GM19239 (cell line): ENCODE measurements around the gene ITPKC.

Experiments used
- DNase-seq: peaks from one replicate; pipeline ENCODE4 v3.0.0; 2011; ENCODE audit warnings: low spot score; ENCODE audit not compliant: insufficient read length
- FAIRE-seq: peaks from 2 replicates; lab custom pipeline; 2011; peaks lifted over from hg19 to GRCh38; lab: Jason Lieb, UNC

Gene ITPKC

GRCh38 chr19:40737102-40737644 is 20.3 kb downstream of the ITPKC start:
- DNase-seq, result no peak
- no peak for FAIRE-seq

- DNase-seq, result no peak
- FAIRE-seq, result no peak
Observed at GRCh38 chr19:40739030-40739839, 22.3 kb downstream of the ITPKC start.

DNA sequence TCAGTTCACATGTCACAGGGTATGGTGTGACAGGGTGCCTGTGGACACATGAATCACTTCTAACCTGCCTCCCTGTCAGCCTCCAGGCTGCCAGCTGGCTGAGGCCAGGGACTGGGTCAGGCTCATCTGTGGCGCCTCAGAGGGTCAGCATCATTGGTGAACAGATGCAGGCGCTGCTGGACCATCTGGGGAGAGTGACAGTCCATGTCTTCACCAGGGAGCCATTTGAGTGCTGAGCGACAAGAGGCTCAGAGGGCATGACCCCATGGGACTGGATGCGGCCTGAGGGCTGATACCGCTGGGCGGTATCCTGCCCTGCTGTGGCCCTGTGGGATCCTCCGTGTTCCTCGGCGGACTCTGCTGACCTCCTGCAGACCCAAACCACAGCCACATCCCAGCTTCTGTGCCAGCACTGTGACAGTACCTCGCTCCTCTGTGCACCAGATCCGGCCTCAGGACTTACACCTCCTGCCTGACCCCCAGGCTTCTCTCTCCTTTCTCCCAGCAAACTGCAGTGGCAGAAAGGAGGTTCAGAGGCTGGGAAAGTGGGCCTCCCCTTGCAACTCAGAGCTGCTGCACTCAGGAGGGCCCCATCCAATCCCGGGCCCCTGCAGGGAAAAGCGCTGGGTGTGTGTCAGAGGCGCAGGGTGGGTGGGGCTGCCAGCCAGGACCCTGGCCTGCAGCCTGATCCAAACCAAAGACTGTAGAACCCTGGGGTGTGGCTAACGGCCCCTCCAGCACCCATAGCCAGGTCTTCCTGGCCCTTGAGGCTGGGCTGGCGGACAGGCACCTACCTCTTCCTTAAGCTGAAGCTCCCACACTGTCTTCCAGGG is 23.2 kb downstream of the ITPKC start:
- no peak for FAIRE-seq
- DNase-seq, result no peak

DNA sequence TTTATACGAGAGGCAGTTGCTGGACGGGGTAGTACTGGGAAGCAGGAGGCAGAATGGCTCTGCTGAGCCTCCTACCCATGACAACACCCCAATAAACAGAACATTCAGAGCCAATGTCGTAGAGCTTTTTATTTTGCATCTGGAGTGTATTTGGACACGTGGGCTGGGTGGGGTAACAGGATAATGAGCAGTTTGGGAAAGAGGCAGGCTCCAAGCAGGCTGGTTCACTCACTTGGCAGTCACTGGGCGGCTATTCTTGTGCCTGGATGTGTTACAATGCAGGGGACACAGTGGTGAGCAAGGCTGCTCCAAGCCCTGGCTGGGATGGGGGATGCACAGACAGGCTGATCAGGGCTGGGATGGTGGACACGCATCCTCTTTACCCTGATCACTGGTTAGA is 23.8 kb downstream of the ITPKC start:
- FAIRE-seq (no peak), DNase-seq (no peak)

- DNase-seq (no peak), FAIRE-seq (no peak)
Observed at GRCh38 chr19:40741527-40742390, 24.8 kb downstream of the ITPKC start.

GRCh38 chr19:40742477-40742876 is 25.6 kb downstream of the ITPKC start:
- no peak for DNase-seq
- no peak for FAIRE-seq

DNA sequence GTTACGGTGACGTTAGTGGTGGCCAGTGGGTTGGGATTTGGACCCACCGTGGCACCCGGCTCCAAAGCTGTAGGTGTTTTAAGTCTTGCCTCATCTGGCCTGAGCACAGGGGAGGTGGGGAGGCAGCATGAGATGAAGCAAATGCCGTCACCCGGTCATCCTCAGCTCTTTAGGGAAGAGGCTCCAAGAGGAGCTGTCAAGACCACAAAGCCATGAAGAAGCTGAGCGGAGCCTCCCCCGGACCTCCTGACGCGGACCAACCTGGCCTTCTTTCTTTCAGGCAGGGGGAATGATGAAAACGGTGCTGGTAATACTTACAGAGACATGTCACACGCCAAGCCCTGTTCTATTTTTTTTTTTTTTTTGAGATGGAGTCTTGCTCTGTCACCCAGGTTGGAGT is 26.0 kb downstream of the ITPKC start:
- no peak for FAIRE-seq
- DNase-seq, result no peak

GRCh38 chr19:40743926-40744325 is 27.0 kb downstream of the ITPKC start:
- FAIRE-seq (no peak), DNase-seq (no peak)

DNA sequence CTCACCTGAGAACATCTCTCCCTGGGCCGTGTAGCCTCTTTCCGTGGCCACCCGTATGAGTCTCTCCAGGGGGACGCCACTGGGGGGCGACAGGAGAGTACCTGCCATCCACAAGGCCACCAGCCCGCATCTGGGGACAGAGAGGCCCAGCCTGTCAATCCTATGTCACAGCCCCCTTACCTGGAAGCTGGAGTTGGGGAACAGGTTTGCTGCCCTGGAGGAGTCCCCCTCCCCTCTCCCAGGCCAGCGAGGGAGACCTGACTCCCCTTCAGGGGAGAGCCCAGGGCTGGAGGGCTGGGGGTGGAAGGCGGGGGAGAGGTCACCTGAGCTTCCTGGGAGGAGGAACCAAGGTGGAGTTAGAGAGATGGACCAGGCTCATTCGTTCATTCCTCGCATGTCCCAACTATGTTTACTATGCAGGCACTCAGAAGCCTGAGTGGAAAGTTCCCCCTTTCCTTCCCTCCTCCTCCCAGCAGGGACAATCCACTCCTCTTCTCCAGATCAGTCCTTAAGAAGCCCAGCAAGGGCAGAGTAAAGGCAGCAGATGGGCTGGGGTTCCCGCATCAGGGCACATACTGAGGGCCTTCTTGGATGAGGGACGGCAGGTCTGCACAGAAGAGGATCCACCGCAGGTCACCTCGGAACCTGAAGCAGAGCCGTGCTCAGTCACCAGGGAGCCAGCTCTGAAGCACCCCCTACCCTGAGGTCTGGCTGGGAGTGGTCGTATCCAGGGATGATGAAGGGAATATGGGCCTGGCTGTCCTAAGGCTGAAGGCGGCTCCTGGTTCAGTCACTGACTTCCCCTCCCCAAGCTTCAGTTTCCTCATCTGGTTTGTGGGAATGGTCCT is 27.9 kb downstream of the ITPKC start:
- FAIRE-seq (no peak), DNase-seq (no peak)

GRCh38 chr19:40745402-40745780 is 28.5 kb downstream of the ITPKC start:
- DNase-seq, result no peak
- FAIRE-seq, result no peak

GRCh38 chr19:40747536-40747935 is 30.6 kb downstream of the ITPKC start:
- FAIRE-seq, result no peak

GRCh38 chr19:40750058-40750873 is 33.4 kb downstream of the ITPKC start, which contains the start of gene ACTMAP:
ACTMAP (minus strand) TSS chr19:40750477; CDS start chr19:40749803, 674 bp downstream.
- DNase-seq, result peak; percentile 87
- no peak for FAIRE-seq

More at GRCh38 chr19:40747536-40747935, 30.6 kb downstream of the ITPKC start:
- no peak for DNase-seq

- peak; percentile 74 for DNase-seq
- FAIRE-seq, result peak; percentile 96
Observed at GRCh38 chr19:40750874-40751537, 34.1 kb downstream of the ITPKC start, which contains the start of gene SNRPA. SNRPA (plus strand) TSS chr19:40751203; CDS start chr19:40751409, 206 bp downstream.

- FAIRE-seq, result no peak
- DNase-seq, result no peak
Observed at GRCh38 chr19:40752257-40752781, 35.4 kb downstream of the ITPKC start.

- FAIRE-seq (peak; percentile 21), DNase-seq (no peak)
Observed at GRCh38 chr19:40754611-40755247, 37.8 kb downstream of the ITPKC start.

GRCh38 chr19:40755248-40755624 is 38.3 kb downstream of the ITPKC start:
- DNase-seq (no peak), FAIRE-seq (no peak)

- no peak for DNase-seq
- FAIRE-seq, result no peak
Observed at GRCh38 chr19:40755791-40756190, 38.9 kb downstream of the ITPKC start.
